ENCODE data around the gene PNKP. TPM values are rescaled to one million over a fixed set of nuclear protein-coding genes. Genes with fewer than 3 reads are reported as not detected.

Gene PNKP
- total and polyA plus RNA-seq, 9 of the 15 experiments (the other 6 are each of a cell fraction or from before 2014, with no cell fraction given): 2.8 to 85.4 (median 25.3) TPM

DNA sequence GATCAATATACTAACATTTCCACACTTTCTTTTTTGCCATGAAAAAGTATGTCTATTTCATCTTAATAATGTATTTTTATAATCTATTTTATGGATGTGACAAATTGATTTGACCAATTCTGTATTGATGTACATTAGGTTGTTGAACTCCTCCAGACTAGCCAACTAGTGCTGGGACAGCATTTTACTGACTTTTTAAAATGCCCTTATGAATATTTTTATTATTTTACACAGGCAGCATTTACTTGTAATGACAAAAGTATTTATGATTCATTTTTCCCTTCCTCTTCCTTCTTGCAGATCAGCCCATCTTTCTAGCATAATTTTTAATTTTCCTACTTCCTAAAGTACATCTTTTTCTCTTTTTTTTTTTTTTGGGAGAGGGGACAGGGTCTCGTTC lies 53.4 kb downstream of the PNKP start:
- WGBS (ENCODE audit: insufficient coverage, low coverage, missing lambda C conversion rate): 83% methylated on average over 1 of the region's 1 CpG
- Histone ChIP-seq H3K36me3 (ENCODE audit: control insufficient read depth, insufficient read depth, low read length) (no peaks in the 10 kb centered on the region), H3K4me2 (ENCODE audit: insufficient read depth, low read length) (peak overlapping the region; percentile 21; the same call in 1 of the 2 replicates), H3K9ac (ENCODE audit: insufficient read depth in 1 of 2, low read depth in 2 of 2, low read length in 2 of 2) (peak overlapping the region; percentile 36 to 47; a peak in 3 of 4 replicates), H3K4me1 (replicated peaks in 1 of 2; ENCODE audit: control insufficient read depth in 2 of 2, insufficient read depth in 2 of 2, low read length in 2 of 2) (peaks cover 6 to 38% of the 10 kb centered on the region in 2 experiments), H3K27ac (ENCODE audit: extremely low read depth, low read depth, low read length) (peak overlapping the region; percentile 68; the same call in 2 of the 3 replicates), H4K20me1 (replicated peaks; ENCODE audit: control insufficient read depth, insufficient read depth, low read length) (no peaks in the 10 kb centered on the region), H3K4me3 (no peak overlapping the region), H3K9me3 (replicated peaks; ENCODE audit: control insufficient read depth, insufficient read depth, low read depth, low read length) (no peaks in the 10 kb centered on the region), H3K9me1 (ENCODE audit: control insufficient read depth, insufficient read depth, low read length) (no peaks in the 10 kb centered on the region), H3K79me2 (ENCODE audit: control insufficient read depth, insufficient read depth, low read length) (peaks cover 9% of the 10 kb centered on the region), H2AFZ (ENCODE audit: low read depth, low read length) (peak overlapping the region; percentile 87), H3K27me3 (ENCODE audit: control insufficient read depth in 2 of 2, insufficient read depth in 2 of 2, low read length in 2 of 2) (no peaks in the 10 kb centered on the region)
- no TSS peak for BruUV-seq (replicated peaks)
- ChIA-PET POLR2A (interaction anchor here (0.9 to 1.2 kb wide), 4 partner anchors 12 to 138 kb away, joined by 4 to 6 read pairs (median 5); no protein-coding TSS in a partner anchor), CTCF (ENCODE audit: low intra/inter-chr PET ratio) (no interaction called here)
- ATAC-seq (no peak), FAIRE-seq (no peak), DNase-seq (ENCODE audit: extremely low read depth in 1 of 4, low spot score in 3 of 4) (no peak)
- peak in 1 of 2 experiments; percentile 22 for TF ChIP-seq AFF1 (IDR thresholded peaks at IDR 0.05; ENCODE audit: low read depth in 1 of 2, partially characterized antibody in 2 of 2)
- TF ChIP-seq ZNF316 (IDR thresholded peaks at IDR 0.05): 0 out of 2 replicates have a peak, but pooled peaks have one; percentile 13
- TF ChIP-seq ZNF512 (tag; IDR thresholded peaks at IDR 0.05): peak; percentile 76
- no peak for TF ChIP-seq KAT2B (IDR thresholded peaks at IDR 0.05; ENCODE audit: low read depth, low read length)
- in situ Hi-C loops (cut with MboI): no loop called here
- intact Hi-C loops (cut with micrococcal nuclease): no loop called here
